Epithelial cell of proximal tubule (primary cell): ENCODE results near the gene SLC26A2. TPM values are rescaled to one million over a fixed set of nuclear protein-coding genes. Genes with fewer than 3 reads are reported as not detected.
A peak's percentile ranks its signal among the peaks of the same experiment; 100 is the strongest.

Source experiments
- DNase-seq: peaks from one replicate; pipeline ENCODE4 v3.0.0-alpha.2; 2011; ENCODE audit warnings: low read depth
- H3K4me3 ChIP-seq: 2 replicates; pipeline ENCODE4 v1.5.1; 2011; ENCODE audit warnings: low read depth, mild to moderate bottlenecking, low read length
- CTCF ChIP-seq: conservative IDR thresholded peaks from 2 replicates; pipeline ENCODE4 v1.5.1; 2012; ENCODE audit warnings: low read depth, mild to moderate bottlenecking, low read length
- total RNA-seq: library from RNA; depleted of rRNA; stranded (reverse); fragments of >200 nt; gene quantifications from 2 replicates; pipeline ENCODE4 v1.2.3, GENCODE V29; 2015

The SLC26A2 gene
- total RNA-seq, 1 donor from 2014 or later, result 11.9 TPM

DNA sequence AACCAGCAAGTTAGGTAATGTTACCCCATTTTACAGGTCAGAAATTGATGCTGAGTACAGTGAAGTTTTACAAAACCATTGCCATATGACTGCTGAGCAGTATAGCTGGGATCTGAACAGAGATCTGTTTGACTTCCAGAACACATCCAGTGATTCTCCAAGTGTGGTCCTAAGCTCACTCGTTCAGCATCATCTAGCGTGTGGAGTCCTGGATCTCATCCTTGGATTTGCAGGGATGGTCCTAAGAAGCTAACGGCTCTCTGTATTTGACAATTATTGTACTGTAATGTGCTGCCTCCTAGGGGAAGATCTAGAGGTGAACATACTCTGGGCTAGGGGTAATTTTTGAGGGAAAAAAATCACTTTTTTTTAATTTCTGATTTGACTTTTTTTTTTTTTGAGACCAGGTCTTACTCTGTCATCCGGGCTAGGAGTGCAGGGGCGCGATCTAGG is 1.4 kb downstream of the SLC26A2 start:
- peak overlapping the region; percentile 87 for H3K4me3 ChIP-seq
- no peak for DNase-seq
- peak; percentile 76 for TF ChIP-seq CTCF

DNA sequence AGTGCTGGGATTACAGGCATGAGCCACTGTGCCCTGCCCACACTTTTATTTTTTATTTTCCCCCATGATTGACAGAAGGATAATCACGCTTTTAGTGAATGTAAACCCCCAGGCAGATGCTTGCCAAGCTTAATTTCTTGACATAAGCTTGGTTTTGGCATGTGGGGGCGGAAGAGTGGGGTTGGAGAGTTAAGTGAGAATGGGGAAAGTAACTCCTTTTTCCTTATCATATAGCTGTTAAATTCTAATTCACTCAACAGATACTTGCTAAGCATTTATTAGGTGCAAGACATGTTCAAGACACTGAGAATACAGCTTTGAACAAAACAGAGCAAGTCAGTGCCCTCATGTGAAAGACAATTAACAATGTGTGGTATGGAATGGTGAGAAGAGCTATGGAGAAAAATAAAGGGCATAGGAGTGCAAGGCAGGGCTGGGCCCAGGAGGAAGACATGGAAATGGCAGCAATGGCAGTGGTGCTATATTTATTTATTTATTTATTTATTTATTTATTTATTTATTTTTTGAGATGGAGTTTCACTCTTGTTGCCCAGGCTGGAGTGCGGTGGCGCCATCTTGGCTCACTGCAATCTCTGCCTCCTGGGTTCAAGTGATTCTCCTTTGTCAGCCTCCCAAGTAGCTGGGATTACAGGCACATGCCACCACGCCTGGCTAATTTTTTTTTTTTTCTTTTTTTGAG is 2.2 kb downstream of the SLC26A2 start:
- H3K4me3 ChIP-seq, result no peak overlapping the region
- DNase-seq, result no peak
- TF ChIP-seq CTCF, result no peak

GRCh38 chr5:149963729-149964128 is 3.2 kb downstream of the SLC26A2 start:
- DNase-seq, result no peak
- H3K4me3 ChIP-seq, result no peak overlapping the region
- TF ChIP-seq CTCF, result no peak

DNA sequence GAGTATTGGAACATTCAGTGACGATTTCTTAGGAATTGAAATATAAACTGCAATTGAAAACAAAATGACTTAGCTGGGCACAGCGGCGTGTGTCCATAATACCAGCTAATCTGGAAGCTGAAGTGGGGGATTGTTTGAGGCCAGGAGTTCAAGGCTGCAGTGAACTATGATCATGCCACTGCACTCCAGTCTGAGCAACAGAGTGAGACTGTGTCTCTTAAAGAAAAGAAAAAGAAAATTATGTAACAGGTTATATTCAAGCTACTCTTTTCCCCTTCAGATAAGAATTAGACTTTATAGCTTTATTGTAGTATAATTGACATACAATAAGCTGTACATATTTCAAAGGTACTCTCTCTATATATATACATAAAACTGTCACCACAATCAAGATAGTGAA is 6.4 kb downstream of the SLC26A2 start:
- DNase-seq, result no peak
- H3K4me3 ChIP-seq, result no peak overlapping the region

DNA sequence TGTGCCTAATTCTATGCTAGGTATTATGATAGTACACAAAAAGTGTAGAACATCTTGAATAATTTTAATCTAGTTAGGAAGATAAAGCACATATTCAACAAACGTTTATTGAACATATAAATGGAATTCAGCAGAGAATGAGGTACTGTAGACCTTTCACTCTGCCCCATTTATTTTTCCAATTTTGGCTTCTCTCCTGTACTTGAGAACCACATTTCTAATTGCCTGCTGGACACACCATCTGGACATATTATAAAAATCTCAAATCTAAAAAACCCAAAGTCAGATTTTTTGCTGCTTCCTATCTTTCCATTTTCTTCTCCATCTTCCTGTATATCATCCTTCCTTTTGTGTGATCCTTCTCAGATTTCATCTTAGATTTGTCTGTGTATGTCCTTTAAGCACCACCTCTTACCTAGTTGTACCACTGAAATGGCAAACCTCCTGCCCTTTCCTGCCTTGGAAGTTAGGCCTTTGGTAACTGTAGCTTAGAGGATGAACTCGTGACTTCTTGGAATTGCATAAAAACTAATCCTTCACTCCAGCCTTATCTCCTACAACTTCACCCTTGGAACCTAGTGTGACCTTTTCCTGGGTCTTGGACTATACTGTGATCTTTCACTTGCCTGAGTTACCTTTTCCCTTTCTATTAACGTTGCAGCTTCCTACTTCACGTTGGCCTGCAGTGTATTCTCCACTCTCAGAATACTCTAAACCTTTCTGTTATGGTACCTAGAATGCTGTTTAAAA is 8.8 kb downstream of the SLC26A2 start:
- no peak for DNase-seq
- TF ChIP-seq CTCF, result no peak
- no peak overlapping the region for H3K4me3 ChIP-seq

More for the DNA sequence above, 6.4 kb downstream of the SLC26A2 start:
- TF ChIP-seq CTCF, result no peak

DNA sequence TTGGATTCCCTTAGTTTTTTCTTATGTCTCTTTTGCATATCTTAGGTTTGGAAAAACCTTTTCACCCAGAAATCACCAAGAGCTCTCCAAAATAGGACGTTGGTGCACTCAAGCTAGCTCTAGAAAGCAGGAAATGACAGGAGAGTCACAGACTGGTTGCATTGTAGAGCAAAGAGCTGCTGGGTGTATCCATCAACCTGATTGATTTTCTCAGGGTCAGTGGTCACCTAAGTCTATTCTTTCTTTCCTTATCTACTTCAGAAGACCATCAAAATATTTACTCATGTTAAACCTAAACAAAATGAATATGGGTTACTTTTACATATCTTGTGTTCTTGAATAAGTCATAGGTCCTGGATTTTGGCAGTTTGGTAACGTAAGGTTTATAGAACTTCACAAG is 14.9 kb downstream of the SLC26A2 start:
- TF ChIP-seq CTCF, result no peak
- DNase-seq, result no peak
- H3K4me3 ChIP-seq, result no peak overlapping the region
